Rectal smooth muscle tissue (tissue), 1 donor: Measurements from ENCODE around the gene MEGF11.
"Not testable (repeated sequence)": the region's sequence is repeated elsewhere in the genome, so short reads cannot be mapped to it uniquely, and the experiment has no call there.

ENCODE experiments used
- H3K27ac ChIP-seq: one replicate; pipeline ENCODE4 v1.7.0; 2013; ENCODE audit warnings: low read depth, low read length, inconsistent platforms
- H3K27me3 ChIP-seq: one replicate; pipeline ENCODE4 v1.7.0; 2013; ENCODE audit warnings: low read length; ENCODE audit not compliant: control insufficient read depth, insufficient read depth
- H3K36me3 ChIP-seq: one replicate; pipeline ENCODE4 v1.7.0; 2013; ENCODE audit warnings: low read length; ENCODE audit not compliant: control insufficient read depth, insufficient read depth
- H3K4me1 ChIP-seq: one replicate; pipeline ENCODE4 v1.7.0; 2013; ENCODE audit warnings: low read length; ENCODE audit not compliant: control insufficient read depth, insufficient read depth
- H3K4me3 ChIP-seq: one replicate; pipeline ENCODE4 v1.7.0; 2013; ENCODE audit warnings: low read length
- H3K9ac ChIP-seq: one replicate; pipeline ENCODE4 v1.7.0; 2013; ENCODE audit warnings: low read length

The MEGF11 gene

GRCh38 chr15:65985387-65985786 lies 268.2 kb downstream of the MEGF11 start:
- Histone ChIP-seq H3K4me3 (no peak overlapping the region), H3K9ac (no peak overlapping the region), H3K27ac (no peak overlapping the region), H3K4me1 (no peaks in the 10 kb centered on the region), H3K27me3 (peaks cover 11% of the 10 kb centered on the region), H3K36me3 (no peaks in the 10 kb centered on the region)

- Histone ChIP-seq H3K9ac (no peak overlapping the region), H3K36me3 (no peaks in the 10 kb centered on the region), H3K4me3 (no peak overlapping the region), H3K4me1 (no peaks in the 10 kb centered on the region), H3K27me3 (peaks cover 11% of the 10 kb centered on the region), H3K27ac (no peak overlapping the region)
Measured at GRCh38 chr15:65982627-65983322, 270.8 kb downstream of the MEGF11 start.

GRCh38 chr15:65981837-65982626 lies 271.5 kb downstream of the MEGF11 start:
- Histone ChIP-seq H3K4me3 (no peak overlapping the region), H3K27me3 (peaks cover 11% of the 10 kb centered on the region)

GRCh38 chr15:65980824-65981456 lies 272.6 kb downstream of the MEGF11 start:
- Histone ChIP-seq H3K4me1 (no peaks in the 10 kb centered on the region), H3K27me3 (peaks cover 11% of the 10 kb centered on the region), H3K36me3 (no peaks in the 10 kb centered on the region), H3K27ac (no peak overlapping the region), H3K9ac (no peak overlapping the region), H3K4me3 (no peak overlapping the region)

More at GRCh38 chr15:65981837-65982626, 271.5 kb downstream of the MEGF11 start:
- H3K4me1 ChIP-seq: no peaks in the 10 kb centered on the region
- H3K27ac ChIP-seq: no peak overlapping the region
- H3K36me3 ChIP-seq: no peaks in the 10 kb centered on the region
- no peak overlapping the region for H3K9ac ChIP-seq

GRCh38 chr15:65979837-65980236 lies 273.7 kb downstream of the MEGF11 start:
- Histone ChIP-seq H3K4me1 (no peaks in the 10 kb centered on the region), H3K27ac (no peak overlapping the region), H3K36me3 (no peaks in the 10 kb centered on the region), H3K4me3 (no peak overlapping the region), H3K27me3 (peaks cover 11% of the 10 kb centered on the region), H3K9ac (no peak overlapping the region)

GRCh38 chr15:65979316-65979715 lies 274.2 kb downstream of the MEGF11 start:
- Histone ChIP-seq H3K36me3 (no peaks in the 10 kb centered on the region), H3K27me3 (peaks cover 11% of the 10 kb centered on the region), H3K27ac (no peak overlapping the region), H3K4me3 (no peak overlapping the region), H3K9ac (no peak overlapping the region), H3K4me1 (no peaks in the 10 kb centered on the region)

GRCh38 chr15:65978110-65978509 lies 275.4 kb downstream of the MEGF11 start:
- Histone ChIP-seq H3K27me3 (peaks cover 8% of the 10 kb centered on the region), H3K27ac (no peak overlapping the region), H3K4me1 (no peaks in the 10 kb centered on the region), H3K36me3 (no peaks in the 10 kb centered on the region), H3K9ac (no peak overlapping the region), H3K4me3 (no peak overlapping the region)

- not testable (repeated sequence) for H3K4me3 ChIP-seq, H3K27ac ChIP-seq, H3K27me3 ChIP-seq, H3K36me3 ChIP-seq, H3K4me1 ChIP-seq, H3K9ac ChIP-seq
Measured at GRCh38 chr15:65976196-65976595, 277.4 kb downstream of the MEGF11 start.

GRCh38 chr15:65971741-65971995 lies 281.9 kb downstream of the MEGF11 start:
- Histone ChIP-seq H3K27ac (no peak overlapping the region), H3K27me3 (peaks cover 2% of the 10 kb centered on the region), H3K36me3 (no peaks in the 10 kb centered on the region), H3K9ac (no peak overlapping the region), H3K4me1 (no peaks in the 10 kb centered on the region), H3K4me3 (no peak overlapping the region)

- H3K4me3 ChIP-seq: no peak overlapping the region
- H3K9ac ChIP-seq: no peak overlapping the region
- H3K27me3 ChIP-seq: peaks cover 2% of the 10 kb centered on the region
- no peaks in the 10 kb centered on the region for H3K4me1 ChIP-seq
- H3K36me3 ChIP-seq: no peaks in the 10 kb centered on the region
- H3K27ac ChIP-seq: no peak overlapping the region
Measured at GRCh38 chr15:65970937-65971740, 282.4 kb downstream of the MEGF11 start.

GRCh38 chr15:65969865-65970816 lies 283.4 kb downstream of the MEGF11 start:
- no peak overlapping the region for H3K4me3 ChIP-seq
- no peak overlapping the region for H3K27ac ChIP-seq
- H3K9ac ChIP-seq: no peak overlapping the region
- H3K4me1 ChIP-seq: no peaks in the 10 kb centered on the region
- H3K27me3 ChIP-seq: peaks cover 2% of the 10 kb centered on the region
- H3K36me3 ChIP-seq: no peaks in the 10 kb centered on the region
